Astrocyte of the cerebellum (primary cell): ENCODE measurements around the gene PFDN6.

Source experiments
- DNase-seq: peaks from one replicate; pipeline ENCODE4 v3.0.0-alpha.2; 2011; ENCODE audit warnings: low read depth
- H3K4me3 ChIP-seq: 2 replicates; pipeline ENCODE4 v1.5.1; 2011; ENCODE audit warnings: mild to moderate bottlenecking, low read depth, low read length, moderate library complexity
- in situ Hi-C: cut with HindIII; loops from 2 replicates; pipeline ENCODE4 v1.10.0; 2017; ENCODE audit warnings: low sequenced_read_pairs
- TF ChIP-seq, protein P1 (sequence below): IDR thresholded peaks from 2 replicates; pipeline ENCODE4 v1.5.1; 2012; ENCODE audit warnings: low read length, low read depth, moderate library complexity, mild to moderate bottlenecking; ENCODE audit errors: missing control alignments

Gene PFDN6

DNA sequence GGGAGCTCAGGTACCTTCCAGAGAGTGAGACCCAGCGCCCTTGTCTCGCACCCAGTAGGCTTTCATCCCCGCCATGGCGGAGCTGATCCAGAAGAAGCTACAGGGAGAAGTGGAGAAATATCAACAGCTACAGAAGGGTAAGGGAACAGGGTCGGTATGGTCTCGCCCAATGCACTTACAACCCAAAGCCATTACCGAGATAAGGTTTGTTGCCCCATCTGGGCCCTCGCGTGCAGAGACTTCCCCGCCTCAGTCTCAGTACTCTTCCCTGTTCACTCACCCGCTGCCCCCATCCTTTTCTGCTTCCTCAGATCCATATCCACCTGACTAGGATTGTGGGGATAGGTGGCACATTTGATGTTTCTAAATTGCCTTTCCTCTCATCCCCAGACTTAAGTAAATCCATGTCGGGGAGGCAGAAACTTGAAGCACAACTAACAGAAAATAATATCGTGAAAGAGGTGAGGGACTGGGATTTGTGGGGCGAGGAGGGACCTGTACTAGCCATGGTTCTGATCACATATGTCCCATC is 449 bp downstream of the PFDN6 start:
- in situ Hi-C loops, result no loop called here
- TF ChIP-seq, protein P1, sequence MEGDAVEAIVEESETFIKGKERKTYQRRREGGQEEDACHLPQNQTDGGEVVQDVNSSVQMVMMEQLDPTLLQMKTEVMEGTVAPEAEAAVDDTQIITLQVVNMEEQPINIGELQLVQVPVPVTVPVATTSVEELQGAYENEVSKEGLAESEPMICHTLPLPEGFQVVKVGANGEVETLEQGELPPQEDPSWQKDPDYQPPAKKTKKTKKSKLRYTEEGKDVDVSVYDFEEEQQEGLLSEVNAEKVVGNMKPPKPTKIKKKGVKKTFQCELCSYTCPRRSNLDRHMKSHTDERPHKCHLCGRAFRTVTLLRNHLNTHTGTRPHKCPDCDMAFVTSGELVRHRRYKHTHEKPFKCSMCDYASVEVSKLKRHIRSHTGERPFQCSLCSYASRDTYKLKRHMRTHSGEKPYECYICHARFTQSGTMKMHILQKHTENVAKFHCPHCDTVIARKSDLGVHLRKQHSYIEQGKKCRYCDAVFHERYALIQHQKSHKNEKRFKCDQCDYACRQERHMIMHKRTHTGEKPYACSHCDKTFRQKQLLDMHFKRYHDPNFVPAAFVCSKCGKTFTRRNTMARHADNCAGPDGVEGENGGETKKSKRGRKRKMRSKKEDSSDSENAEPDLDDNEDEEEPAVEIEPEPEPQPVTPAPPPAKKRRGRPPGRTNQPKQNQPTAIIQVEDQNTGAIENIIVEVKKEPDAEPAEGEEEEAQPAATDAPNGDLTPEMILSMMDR, result no peak
- peak overlapping the region; percentile 72 for H3K4me3 ChIP-seq
- DNase-seq, result no peak

DNA sequence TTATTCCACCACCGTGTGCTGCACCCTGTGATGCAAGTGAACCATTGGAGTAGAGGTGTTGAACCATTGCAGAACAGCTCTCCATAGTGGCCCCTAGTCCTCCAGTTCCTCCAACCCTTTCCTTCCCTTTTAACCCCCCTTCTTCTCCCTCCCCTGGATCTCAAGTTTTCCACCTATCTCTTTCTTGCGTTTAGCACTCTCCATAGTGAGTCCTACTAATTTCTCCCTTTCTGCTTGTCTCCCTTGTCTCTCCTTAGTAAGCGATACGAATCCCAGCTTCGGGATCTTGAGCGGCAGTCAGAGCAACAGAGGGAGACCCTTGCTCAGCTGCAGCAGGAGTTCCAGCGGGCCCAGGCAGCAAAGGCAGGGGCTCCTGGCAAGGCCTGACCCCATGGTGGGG is 1.1 kb downstream of the PFDN6 start:
- no peak for DNase-seq
- H3K4me3 ChIP-seq, result peak overlapping the region; percentile 72
- TF ChIP-seq, protein P1, result no peak
- in situ Hi-C loops, result no loop called here

DNA sequence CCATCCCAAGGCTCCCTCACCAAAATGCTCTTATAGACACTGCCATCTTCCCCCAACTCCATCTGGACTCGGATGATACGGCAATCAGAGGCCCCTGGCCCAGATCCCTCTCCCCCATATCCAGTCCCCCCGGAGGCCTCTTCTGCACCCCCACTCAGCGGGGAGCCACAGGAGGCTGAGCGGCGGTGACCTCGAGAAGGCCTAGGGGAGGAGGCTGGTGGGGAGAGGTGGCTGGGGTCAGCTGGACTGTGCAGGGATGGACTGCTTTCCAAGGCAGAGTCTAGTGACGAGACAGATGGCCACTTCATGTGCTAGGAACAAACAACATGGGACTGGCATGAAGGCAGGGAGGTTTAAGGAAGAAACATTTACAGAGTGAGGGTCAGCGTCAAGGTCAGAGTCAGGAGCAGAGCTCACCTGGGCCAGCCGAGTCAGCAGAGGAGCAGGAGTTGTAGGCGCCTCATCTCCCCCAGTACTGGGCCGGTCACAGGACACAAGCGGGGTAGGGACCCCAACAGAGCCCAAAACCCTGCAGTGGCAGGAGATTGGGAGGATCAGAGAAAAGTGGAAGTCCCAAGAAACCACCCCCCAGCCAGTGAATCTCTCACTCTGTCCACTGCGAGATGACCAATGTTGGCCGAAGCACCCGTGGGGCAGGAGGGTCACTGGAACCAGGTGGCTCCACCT is 3.7 kb downstream of the PFDN6 start:
- in situ Hi-C loops, result no loop called here

DNA sequence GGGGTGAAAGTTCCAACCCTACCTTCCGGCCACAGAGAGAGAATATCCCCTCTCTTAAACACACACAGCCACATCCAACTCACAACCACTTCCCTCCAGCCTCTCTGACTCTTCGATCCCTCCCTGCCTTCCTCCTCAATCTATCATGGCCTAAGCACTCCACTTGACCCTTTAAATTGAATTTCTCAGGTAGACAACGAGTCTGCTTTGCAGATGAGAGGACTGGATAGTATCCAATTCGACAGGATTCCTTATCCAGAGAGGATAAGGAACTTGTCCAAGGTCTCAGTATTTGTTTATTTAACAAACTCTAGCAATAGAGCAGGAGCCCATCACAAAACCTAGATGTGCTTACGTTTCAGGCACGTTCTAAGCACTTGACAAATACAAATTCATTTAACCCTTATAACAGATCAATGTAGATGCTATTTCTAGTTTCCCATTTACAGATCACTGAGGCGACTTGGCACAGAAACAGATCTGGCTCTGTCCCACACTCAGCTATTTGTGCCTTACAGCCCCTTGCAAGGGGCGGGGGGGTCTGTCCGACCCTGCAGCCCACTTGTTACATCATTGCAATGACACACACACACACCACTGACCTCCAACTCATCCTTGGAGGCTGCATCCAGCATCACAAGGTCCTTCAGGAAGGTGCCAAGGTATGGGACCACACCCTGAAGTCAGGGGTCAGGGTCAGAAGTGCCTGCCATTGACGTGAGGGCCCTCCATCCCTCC is 4.9 kb downstream of the PFDN6 start:
- TF ChIP-seq, protein P1, result no peak
- in situ Hi-C loops, result no loop called here
- no peak for DNase-seq
- no peak overlapping the region for H3K4me3 ChIP-seq

More for the DNA sequence above, 3.7 kb downstream of the PFDN6 start:
- TF ChIP-seq, protein P1, result no peak
- H3K4me3 ChIP-seq, result no peak overlapping the region
- DNase-seq, result no peak

DNA sequence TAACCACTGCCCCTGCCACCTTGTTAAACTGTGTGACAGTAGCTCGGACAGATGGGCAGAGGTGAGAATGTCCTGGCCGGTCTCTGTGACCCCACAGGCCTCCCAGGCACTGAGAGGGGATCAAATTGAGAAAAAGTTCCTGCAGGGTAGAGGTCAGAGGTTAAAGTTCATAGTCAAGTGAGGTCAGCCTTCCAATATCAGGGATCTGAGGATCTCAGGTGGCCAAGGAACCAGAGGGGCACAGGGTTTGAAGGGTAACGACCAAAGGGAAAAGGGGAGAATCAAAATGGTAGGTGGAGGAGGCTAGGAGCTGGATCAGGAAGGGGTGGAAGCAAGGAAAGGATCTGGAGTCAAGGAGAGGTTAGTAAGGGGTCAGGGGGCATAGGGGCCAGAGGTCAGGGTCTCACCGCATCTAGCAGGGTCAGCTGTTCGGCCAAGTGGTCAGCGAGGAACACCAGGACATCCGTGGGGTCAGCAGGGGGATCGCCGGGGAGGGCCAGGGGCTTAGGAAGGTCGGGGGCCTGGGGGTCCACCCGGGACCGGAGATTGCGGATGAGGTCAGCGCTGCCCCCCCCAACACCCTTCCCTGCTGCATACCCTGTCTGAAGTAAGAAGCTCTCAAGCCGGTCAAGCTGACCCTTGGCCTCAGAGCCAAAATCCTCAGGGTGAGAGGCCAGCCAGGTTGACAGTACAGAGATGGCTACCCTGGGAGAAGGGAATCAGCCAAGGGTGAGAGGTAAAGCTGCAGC is 6.4 kb downstream of the PFDN6 start:
- H3K4me3 ChIP-seq, result no peak overlapping the region
- in situ Hi-C loops, result no loop called here
- TF ChIP-seq, protein P1, result no peak
- no peak for DNase-seq

DNA sequence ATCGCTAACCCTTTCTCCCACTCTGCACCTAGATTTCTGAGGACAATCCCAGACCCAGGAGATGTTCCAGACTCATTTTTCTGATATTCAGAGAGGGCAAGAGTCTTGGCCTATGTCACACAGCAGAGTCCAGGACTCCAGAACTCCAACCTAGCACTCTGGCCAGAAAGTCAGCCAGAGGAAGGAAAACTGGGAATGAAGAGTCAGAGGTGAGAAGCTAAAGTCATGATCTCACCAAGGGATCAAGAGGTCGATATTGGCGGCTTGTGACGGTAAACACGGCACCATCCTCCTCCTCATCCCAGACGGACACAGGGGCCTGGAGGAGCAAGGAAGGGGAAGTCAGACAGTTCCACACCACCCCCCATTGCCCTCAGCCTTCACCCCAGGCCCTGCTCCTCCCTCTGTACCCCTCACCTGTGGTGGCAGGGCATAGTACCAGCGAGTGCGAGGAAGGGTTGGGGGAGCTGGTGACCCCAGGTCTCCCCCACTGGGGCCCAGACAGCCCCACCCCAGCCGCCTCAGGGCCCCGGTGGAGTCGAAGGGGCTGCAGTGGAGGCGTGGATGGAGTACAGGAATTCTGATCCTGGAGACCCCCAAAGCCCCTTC is 7.5 kb downstream of the PFDN6 start:
- H3K4me3 ChIP-seq, result peak overlapping the region; percentile 73

More for the DNA sequence above, 7.5 kb downstream of the PFDN6 start:
- DNase-seq, result no peak
- in situ Hi-C loops, result no loop called here
- TF ChIP-seq, protein P1, result no peak
